SK-N-SH treated with all-trans-retinoic acid at 6 μM for 48 hours (cell line): Measurements from ENCODE around the gene CLEC5A.
A peak's percentile ranks its signal among the peaks of the same experiment; 100 is the strongest.

ENCODE experiments used
- ATAC-seq: fragments of 200-7000 bp; cut with Tn5 transposase; 3 replicates; pipeline ENCODE4 v1.9.1; 2020; ENCODE audit warnings: mild to moderate bottlenecking, moderate library complexity
- ARNTL ChIP-seq: fragments of 450-650 bp; formaldehyde crosslinking; IDR thresholded peaks from 2 replicates; pipeline ENCODE4 v1.5.0; 2020; ENCODE audit warnings: low read depth, mild to moderate bottlenecking, moderate library complexity, borderline replicate concordance
- BACH2 ChIP-seq: fragments of 250-450 bp; sonication (Bioruptor Pico); IDR thresholded peaks from 2 replicates; pipeline ENCODE4 v1.9.0; 2021; ENCODE audit warnings: mild to moderate bottlenecking, borderline replicate concordance
- CREB5 ChIP-seq: fragments of 250-450 bp; sonication (Bioruptor Pico); IDR thresholded peaks from 2 replicates; pipeline ENCODE4 v1.5.1; 2020; ENCODE audit warnings: low read depth, mild to moderate bottlenecking, moderate library complexity
- CSDC2 ChIP-seq: fragments of 250-450 bp; sonication (Bioruptor Pico); IDR thresholded peaks from 2 replicates; pipeline ENCODE4 v1.5.0; 2020; ENCODE audit warnings: mild to moderate bottlenecking, moderate library complexity
- ESRRG ChIP-seq: fragments of 250-450 bp; sonication (Bioruptor Pico); IDR thresholded peaks from 2 replicates; pipeline ENCODE4 v1.6.1; 2021; ENCODE audit warnings: mild to moderate bottlenecking
- GLIS3 ChIP-seq: fragments of 250-450 bp; sonication (Bioruptor Pico); IDR thresholded peaks from 2 replicates; pipeline ENCODE4 v1.5.0; 2020; ENCODE audit warnings: mild to moderate bottlenecking, moderate library complexity
- ISL1 ChIP-seq: fragments of 250-450 bp; sonication (Bioruptor Pico); IDR thresholded peaks from 2 replicates; pipeline ENCODE4 v2.1.2; 2022; ENCODE audit warnings: mild to moderate bottlenecking, moderate library complexity
- PPARA ChIP-seq: fragments of 250-450 bp; sonication (Bioruptor Pico); IDR thresholded peaks from 2 replicates; pipeline ENCODE4 v1.5.0; 2020; ENCODE audit warnings: mild to moderate bottlenecking, borderline replicate concordance
- RARB ChIP-seq: fragments of 250-450 bp; sonication (Bioruptor Pico); IDR thresholded peaks from 2 replicates; pipeline ENCODE4 v1.8.0; 2021; ENCODE audit warnings: mild to moderate bottlenecking, moderate library complexity
- SNAI2 ChIP-seq: fragments of 250-450 bp; sonication (Bioruptor Pico); IDR thresholded peaks from 2 replicates; pipeline ENCODE4 v1.5.0; 2020; ENCODE audit warnings: mild to moderate bottlenecking, moderate library complexity
- TCF4 ChIP-seq: fragments of 250-450 bp; sonication (Bioruptor Pico); IDR thresholded peaks from 2 replicates; pipeline ENCODE4 v1.8.0; 2021; ENCODE audit warnings: mild to moderate bottlenecking, moderate library complexity, borderline replicate concordance
- TOX ChIP-seq: fragments of 250-450 bp; sonication (Bioruptor Pico); IDR thresholded peaks from 2 replicates; pipeline ENCODE4 v1.8.0; 2021; ENCODE audit warnings: mild to moderate bottlenecking, moderate library complexity, borderline replicate concordance
- ZC3H10 ChIP-seq: fragments of 250-450 bp; sonication (Bioruptor Pico); IDR thresholded peaks from 2 replicates; pipeline ENCODE4 v1.5.1; 2021; ENCODE audit warnings: mild to moderate bottlenecking, moderate library complexity
- ZFP3 ChIP-seq: fragments of 250-450 bp; sonication (Bioruptor Pico); IDR thresholded peaks from 2 replicates; pipeline ENCODE4 v1.5.0; 2020; ENCODE audit warnings: mild to moderate bottlenecking, moderate library complexity
- ZFP30 ChIP-seq: fragments of 450-650 bp; formaldehyde crosslinking; IDR thresholded peaks from 2 replicates; pipeline ENCODE4 v1.5.0; 2022; ENCODE audit warnings: mild to moderate bottlenecking, moderate library complexity
- ZNF565 ChIP-seq: fragments of 450-650 bp; formaldehyde crosslinking; conservative IDR thresholded peaks from 2 replicates; pipeline ENCODE4 v1.5.0; 2020; ENCODE audit warnings: low read depth, mild to moderate bottlenecking, moderate library complexity
- ZNF70 ChIP-seq: fragments of 450-650 bp; formaldehyde crosslinking; IDR thresholded peaks from 2 replicates; pipeline ENCODE4 v1.5.0; 2020; ENCODE audit warnings: mild to moderate bottlenecking, moderate library complexity
- ZNF8 ChIP-seq: fragments of 450-650 bp; formaldehyde crosslinking; IDR thresholded peaks from 2 replicates; pipeline ENCODE4 v1.5.0; 2020; ENCODE audit warnings: mild to moderate bottlenecking, moderate library complexity
- TF ChIP-seq, protein P1 (sequence below): fragments of 250-450 bp; sonication (Bioruptor Pico); IDR thresholded peaks from 2 replicates; pipeline ENCODE4 v1.8.0; 2020; ENCODE audit warnings: mild to moderate bottlenecking, moderate library complexity, borderline replicate concordance
- TF ChIP-seq, protein P2 (sequence below): fragments of 250-450 bp; sonication (Bioruptor Pico); IDR thresholded peaks from 2 replicates; pipeline ENCODE4 v1.8.0; 2021; ENCODE audit warnings: low read depth, mild to moderate bottlenecking, moderate library complexity, borderline replicate concordance
- TF ChIP-seq, protein P3 (sequence below): fragments of 250-450 bp; sonication (Bioruptor Pico); IDR thresholded peaks from 2 replicates; pipeline ENCODE4 v1.5.1; 2021; ENCODE audit warnings: mild to moderate bottlenecking, moderate library complexity
- TF ChIP-seq, protein P4 (sequence below): fragments of 250-450 bp; sonication (Bioruptor Pico); IDR thresholded peaks from 2 replicates; pipeline ENCODE4 v1.5.0; 2020; ENCODE audit warnings: mild to moderate bottlenecking, moderate library complexity

Gene CLEC5A

DNA sequence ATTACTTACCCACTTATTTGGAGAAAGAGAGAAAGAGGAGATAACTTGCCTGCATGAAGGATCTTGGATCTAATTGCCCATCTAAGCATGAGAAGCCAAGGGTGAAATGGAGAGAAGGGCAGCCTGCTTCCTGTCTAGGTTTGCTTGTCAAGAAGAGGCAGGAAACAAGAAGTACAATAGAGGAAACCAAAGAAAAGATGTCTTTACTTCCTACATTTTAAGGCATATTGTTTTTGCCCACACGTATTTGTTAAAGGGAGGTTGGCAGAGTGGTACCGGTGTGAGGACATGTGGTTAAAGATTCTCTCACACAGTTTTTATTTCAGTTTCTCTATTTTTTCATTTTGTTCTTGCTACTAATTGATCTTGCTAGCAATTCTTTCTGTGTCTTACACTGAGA, 32.8 kb upstream of the CLEC5A start:
- no peak for ATAC-seq
- TF ChIP-seq CSDC2 (CRISPR knock-in tag), result no peak
- TF ChIP-seq GLIS3 (CRISPR knock-in tag), result no peak
- TF ChIP-seq ESRRG, result no peak
- TF ChIP-seq ZFP30 (CRISPR knock-in tag), result no peak
- no peak for TF ChIP-seq ISL1 (CRISPR knock-in tag)
- TF ChIP-seq ZNF70 (CRISPR knock-in tag), result no peak
- no peak for TF ChIP-seq RARB
- TF ChIP-seq TCF4 (CRISPR knock-in tag), result no peak
- TF ChIP-seq ZFP3, result no peak
- TF ChIP-seq CREB5, result no peak
- TF ChIP-seq, protein P1, sequence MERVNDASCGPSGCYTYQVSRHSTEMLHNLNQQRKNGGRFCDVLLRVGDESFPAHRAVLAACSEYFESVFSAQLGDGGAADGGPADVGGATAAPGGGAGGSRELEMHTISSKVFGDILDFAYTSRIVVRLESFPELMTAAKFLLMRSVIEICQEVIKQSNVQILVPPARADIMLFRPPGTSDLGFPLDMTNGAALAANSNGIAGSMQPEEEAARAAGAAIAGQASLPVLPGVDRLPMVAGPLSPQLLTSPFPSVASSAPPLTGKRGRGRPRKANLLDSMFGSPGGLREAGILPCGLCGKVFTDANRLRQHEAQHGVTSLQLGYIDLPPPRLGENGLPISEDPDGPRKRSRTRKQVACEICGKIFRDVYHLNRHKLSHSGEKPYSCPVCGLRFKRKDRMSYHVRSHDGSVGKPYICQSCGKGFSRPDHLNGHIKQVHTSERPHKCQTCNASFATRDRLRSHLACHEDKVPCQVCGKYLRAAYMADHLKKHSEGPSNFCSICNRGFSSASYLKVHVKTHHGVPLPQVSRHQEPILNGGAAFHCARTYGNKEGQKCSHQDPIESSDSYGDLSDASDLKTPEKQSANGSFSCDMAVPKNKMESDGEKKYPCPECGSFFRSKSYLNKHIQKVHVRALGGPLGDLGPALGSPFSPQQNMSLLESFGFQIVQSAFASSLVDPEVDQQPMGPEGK, result no peak
- TF ChIP-seq, protein P2, sequence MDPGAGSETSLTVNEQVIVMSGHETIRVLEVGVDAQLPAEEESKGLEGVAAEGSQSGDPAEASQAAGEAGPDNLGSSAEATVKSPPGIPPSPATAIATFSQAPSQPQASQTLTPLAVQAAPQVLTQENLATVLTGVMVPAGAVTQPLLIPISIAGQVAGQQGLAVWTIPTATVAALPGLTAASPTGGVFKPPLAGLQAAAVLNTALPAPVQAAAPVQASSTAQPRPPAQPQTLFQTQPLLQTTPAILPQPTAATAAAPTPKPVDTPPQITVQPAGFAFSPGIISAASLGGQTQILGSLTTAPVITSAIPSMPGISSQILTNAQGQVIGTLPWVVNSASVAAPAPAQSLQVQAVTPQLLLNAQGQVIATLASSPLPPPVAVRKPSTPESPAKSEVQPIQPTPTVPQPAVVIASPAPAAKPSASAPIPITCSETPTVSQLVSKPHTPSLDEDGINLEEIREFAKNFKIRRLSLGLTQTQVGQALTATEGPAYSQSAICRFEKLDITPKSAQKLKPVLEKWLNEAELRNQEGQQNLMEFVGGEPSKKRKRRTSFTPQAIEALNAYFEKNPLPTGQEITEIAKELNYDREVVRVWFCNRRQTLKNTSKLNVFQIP, result no peak
- TF ChIP-seq BACH2, result no peak
- no peak for TF ChIP-seq TOX

DNA sequence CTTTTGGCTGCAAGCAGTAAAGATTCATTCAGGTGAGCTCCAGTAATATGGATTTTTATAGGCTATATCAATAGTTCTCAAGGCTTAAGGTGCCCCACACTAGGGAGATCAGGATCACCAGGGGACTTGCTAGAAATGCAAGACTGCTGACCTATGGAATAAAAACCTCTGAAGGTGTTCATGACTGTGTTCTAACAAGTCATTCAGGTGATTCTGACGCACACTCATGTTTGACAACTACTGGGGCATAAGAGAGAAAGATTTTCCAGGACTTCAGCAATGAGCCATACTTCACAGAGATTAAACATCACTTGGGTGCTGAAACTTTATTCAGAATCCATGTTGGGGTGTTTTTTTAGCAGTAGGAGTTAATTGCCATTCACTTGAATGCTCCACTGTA, 31.6 kb upstream of the CLEC5A start:
- TF ChIP-seq ARNTL (no peak), ESRRG (no peak), SNAI2 (CRISPR knock-in tag) (no peak), GLIS3 (CRISPR knock-in tag) (no peak), RARB (no peak), PPARA (no peak), TCF4 (CRISPR knock-in tag) (no peak), ISL1 (CRISPR knock-in tag) (no peak), ZNF565 (CRISPR knock-in tag) (no peak), ZC3H10 (CRISPR knock-in tag) (no peak), ZNF8 (no peak), BACH2 (no peak), TOX (no peak), ZFP30 (CRISPR knock-in tag) (no peak)
- TF ChIP-seq, protein P2, result no peak
- TF ChIP-seq, protein P3, sequence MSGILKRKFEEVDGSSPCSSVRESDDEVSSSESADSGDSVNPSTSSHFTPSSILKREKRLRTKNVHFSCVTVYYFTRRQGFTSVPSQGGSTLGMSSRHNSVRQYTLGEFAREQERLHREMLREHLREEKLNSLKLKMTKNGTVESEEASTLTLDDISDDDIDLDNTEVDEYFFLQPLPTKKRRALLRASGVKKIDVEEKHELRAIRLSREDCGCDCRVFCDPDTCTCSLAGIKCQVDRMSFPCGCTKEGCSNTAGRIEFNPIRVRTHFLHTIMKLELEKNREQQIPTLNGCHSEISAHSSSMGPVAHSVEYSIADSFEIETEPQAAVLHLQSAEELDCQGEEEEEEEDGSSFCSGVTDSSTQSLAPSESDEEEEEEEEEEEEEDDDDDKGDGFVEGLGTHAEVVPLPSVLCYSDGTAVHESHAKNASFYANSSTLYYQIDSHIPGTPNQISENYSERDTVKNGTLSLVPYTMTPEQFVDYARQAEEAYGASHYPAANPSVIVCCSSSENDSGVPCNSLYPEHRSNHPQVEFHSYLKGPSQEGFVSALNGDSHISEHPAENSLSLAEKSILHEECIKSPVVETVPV (CRISPR knock-in tag), result no peak
- TF ChIP-seq, all 23 proteins: peak for 0
- ATAC-seq, result no peak

- no peak; the same call in 2 of the 3 replicates for ATAC-seq
Measured at GRCh38 chr7:141976524-141977245, 29.9 kb upstream of the CLEC5A start.

DNA sequence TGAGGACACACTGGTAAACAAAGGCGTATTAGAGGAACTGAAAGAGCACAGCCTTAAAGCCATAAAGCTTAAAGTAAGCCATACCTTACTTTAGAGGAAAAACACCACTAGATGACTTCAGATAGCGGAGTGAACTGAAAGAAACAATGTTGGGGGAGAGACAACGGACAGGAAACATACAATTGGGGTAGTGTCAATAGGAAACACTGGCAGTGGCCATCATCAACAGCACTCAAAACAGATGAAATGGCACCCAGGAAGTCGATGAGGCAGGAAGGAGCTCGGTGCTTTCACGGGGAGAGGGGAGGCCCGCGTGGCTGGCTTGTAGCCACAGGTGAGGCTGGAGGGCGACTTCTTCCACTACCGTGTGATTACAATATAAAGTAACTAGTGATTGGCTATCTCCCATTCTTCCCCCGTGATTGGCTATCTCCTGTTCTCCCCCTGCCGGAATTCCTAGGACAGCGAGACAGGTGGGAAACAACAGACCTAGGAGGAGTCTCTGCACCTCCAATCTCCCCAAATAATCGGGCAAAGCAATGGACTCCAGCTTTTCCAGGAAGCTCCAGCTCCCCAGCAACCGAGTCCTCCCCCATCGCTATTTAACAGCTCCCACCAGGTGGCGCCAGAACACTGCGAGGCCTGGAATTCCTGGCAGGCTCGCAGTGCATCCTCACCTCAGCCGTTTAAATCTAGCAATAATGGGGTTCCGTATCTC, 29.2 kb upstream of the CLEC5A start:
- ATAC-seq, result peak; percentile 98
- TF ChIP-seq, protein P3 (CRISPR knock-in tag), result no peak
- TF ChIP-seq TOX, result no peak
- TF ChIP-seq, protein P4, sequence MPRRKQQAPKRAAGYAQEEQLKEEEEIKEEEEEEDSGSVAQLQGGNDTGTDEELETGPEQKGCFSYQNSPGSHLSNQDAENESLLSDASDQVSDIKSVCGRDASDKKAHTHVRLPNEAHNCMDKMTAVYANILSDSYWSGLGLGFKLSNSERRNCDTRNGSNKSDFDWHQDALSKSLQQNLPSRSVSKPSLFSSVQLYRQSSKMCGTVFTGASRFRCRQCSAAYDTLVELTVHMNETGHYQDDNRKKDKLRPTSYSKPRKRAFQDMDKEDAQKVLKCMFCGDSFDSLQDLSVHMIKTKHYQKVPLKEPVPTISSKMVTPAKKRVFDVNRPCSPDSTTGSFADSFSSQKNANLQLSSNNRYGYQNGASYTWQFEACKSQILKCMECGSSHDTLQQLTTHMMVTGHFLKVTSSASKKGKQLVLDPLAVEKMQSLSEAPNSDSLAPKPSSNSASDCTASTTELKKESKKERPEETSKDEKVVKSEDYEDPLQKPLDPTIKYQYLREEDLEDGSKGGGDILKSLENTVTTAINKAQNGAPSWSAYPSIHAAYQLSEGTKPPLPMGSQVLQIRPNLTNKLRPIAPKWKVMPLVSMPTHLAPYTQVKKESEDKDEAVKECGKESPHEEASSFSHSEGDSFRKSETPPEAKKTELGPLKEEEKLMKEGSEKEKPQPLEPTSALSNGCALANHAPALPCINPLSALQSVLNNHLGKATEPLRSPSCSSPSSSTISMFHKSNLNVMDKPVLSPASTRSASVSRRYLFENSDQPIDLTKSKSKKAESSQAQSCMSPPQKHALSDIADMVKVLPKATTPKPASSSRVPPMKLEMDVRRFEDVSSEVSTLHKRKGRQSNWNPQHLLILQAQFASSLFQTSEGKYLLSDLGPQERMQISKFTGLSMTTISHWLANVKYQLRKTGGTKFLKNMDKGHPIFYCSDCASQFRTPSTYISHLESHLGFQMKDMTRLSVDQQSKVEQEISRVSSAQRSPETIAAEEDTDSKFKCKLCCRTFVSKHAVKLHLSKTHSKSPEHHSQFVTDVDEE, result no peak
- no peak for TF ChIP-seq GLIS3 (CRISPR knock-in tag)
- no peak for TF ChIP-seq CSDC2 (CRISPR knock-in tag)

More at GRCh38 chr7:141976524-141977245, 29.9 kb upstream of the CLEC5A start:
- no peak for TF ChIP-seq RARB
